ENCODE measurements around the gene TLE6. TPM values are rescaled to one million over a fixed set of nuclear protein-coding genes. Genes with fewer than 3 reads are reported as not detected.

Gene TLE6
- total and polyA plus RNA-seq, 2 of the 4 experiments (the other 2 are of a cell fraction), result under 0.01 to 0.17 TPM

DNA sequence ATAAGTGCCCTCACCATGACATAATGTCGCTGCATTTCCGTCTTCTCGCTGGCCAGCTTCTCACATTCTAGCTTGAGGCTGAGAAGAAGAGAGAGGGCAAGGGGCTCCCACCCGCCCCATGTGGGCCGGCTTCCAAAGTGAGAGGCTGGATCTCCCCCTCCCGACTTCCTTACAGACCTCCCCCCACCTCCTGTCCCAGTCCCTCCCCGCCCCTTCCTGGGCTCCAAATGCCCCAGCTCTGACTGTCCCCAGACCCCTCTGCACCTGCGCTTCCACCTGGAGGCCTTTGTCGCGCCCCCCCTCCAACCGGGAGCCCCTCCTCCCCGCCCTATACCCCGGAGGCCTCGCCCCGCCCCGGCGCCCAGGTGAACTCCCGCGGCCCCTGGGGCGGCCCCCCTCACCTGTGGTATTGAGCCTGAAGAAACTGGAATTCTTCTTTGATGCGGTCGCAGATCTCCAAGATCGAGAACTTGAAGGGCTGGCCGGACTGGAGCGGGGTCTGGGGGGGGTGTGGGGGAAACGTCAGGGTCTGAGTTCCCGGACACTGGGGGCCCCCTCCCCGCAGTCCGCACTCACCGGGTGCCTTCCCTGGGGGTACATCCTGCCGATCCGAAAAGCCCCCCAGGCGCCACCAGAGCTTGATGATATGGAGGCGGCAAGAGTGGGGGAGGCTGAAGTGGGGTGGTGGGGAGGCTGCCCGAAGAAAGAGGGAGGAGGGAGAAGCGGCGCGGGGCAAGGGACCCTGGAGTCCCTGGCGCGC, 51.1 kb downstream of the TLE6 start:
- no peak overlapping the region for H3K23ac ChIP-seq (ENCODE audit: low read depth, low read length)
- no peak overlapping the region for H3K4ac ChIP-seq (ENCODE audit: low read depth, low read length)
- no peak overlapping the region for H2BK15ac ChIP-seq (ENCODE audit: low read depth, low read length)
- in situ Hi-C loops (cut with MboI; ENCODE audit: low sequenced_read_pairs) (no loop called here), intact Hi-C loops (cut with micrococcal nuclease) (no loop called here), dilution Hi-C loops (cut with HindIII; ENCODE audit: low sequenced_read_pairs, unreplicated experiment) (no loop called here)
- H3K14ac ChIP-seq (replicated peaks; ENCODE audit: low read depth, low read length), result no peak overlapping the region
- POLR2A ChIA-PET (ENCODE audit: unreplicated experiment), result interaction anchor here (0.6 kb wide), 1 partner anchor 9 kb away, joined by 3 read pairs; no protein-coding TSS in a partner anchor
- H3K4me3 ChIP-seq (ENCODE audit: insufficient read depth, low read depth, low read length), result peak overlapping the region; percentile 39
- TF ChIP-seq RCOR1 (IDR thresholded peaks at IDR 0.05; ENCODE audit: insufficient replicate concordance, low read length), result no peak
- TF ChIP-seq, protein P1, sequence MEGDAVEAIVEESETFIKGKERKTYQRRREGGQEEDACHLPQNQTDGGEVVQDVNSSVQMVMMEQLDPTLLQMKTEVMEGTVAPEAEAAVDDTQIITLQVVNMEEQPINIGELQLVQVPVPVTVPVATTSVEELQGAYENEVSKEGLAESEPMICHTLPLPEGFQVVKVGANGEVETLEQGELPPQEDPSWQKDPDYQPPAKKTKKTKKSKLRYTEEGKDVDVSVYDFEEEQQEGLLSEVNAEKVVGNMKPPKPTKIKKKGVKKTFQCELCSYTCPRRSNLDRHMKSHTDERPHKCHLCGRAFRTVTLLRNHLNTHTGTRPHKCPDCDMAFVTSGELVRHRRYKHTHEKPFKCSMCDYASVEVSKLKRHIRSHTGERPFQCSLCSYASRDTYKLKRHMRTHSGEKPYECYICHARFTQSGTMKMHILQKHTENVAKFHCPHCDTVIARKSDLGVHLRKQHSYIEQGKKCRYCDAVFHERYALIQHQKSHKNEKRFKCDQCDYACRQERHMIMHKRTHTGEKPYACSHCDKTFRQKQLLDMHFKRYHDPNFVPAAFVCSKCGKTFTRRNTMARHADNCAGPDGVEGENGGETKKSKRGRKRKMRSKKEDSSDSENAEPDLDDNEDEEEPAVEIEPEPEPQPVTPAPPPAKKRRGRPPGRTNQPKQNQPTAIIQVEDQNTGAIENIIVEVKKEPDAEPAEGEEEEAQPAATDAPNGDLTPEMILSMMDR (conservative IDR thresholded peaks at IDR 0.05; ENCODE audit: low read depth, low read length), result no peak
- no peak for TF ChIP-seq CHD1 (IDR thresholded peaks at IDR 0.05; ENCODE audit: low read depth, low read length)
- no peak for TF ChIP-seq RFX5 (IDR thresholded peaks at IDR 0.05; ENCODE audit: low read depth, low read length)
- TF ChIP-seq BHLHE40 (IDR thresholded peaks at IDR 0.05; ENCODE audit: low read depth, low read length), result no peak
- TF ChIP-seq, protein P2, sequence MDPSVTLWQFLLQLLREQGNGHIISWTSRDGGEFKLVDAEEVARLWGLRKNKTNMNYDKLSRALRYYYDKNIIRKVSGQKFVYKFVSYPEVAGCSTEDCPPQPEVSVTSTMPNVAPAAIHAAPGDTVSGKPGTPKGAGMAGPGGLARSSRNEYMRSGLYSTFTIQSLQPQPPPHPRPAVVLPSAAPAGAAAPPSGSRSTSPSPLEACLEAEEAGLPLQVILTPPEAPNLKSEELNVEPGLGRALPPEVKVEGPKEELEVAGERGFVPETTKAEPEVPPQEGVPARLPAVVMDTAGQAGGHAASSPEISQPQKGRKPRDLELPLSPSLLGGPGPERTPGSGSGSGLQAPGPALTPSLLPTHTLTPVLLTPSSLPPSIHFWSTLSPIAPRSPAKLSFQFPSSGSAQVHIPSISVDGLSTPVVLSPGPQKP (IDR thresholded peaks at IDR 0.05; ENCODE audit: borderline replicate concordance, low read depth, low read length), result no peak
- no peak for TF ChIP-seq FOS (IDR thresholded peaks at IDR 0.05; ENCODE audit: low read depth, low read length)
- no peak for TF ChIP-seq MXI1 (IDR thresholded peaks at IDR 0.05; ENCODE audit: borderline replicate concordance, low read depth, low read length)
- H2BK120ac ChIP-seq (ENCODE audit: low read depth, low read length), result no peak overlapping the region
- H4K91ac ChIP-seq (ENCODE audit: insufficient read depth, low read depth, low read length), result no peak overlapping the region
- H2AK9ac ChIP-seq (replicated peaks; ENCODE audit: low read depth, low read length, poor library complexity), result no peak overlapping the region
- H2AFZ ChIP-seq (replicated peaks; ENCODE audit: low read length, poor library complexity), result no peak overlapping the region
- H2BK20ac ChIP-seq (ENCODE audit: low read depth, low read length), result no peak overlapping the region
- H3K18ac ChIP-seq (ENCODE audit: low read depth, low read length), result no peak overlapping the region
- no peak overlapping the region for H2AK5ac ChIP-seq (ENCODE audit: low read depth, low read length)
- H2BK5ac ChIP-seq (ENCODE audit: low read depth, low read length, poor library complexity, severe bottlenecking), result no peak overlapping the region
- H3K9ac ChIP-seq (ENCODE audit: low read depth, low read length), result no peak overlapping the region
- no peaks in the 10 kb centered on the region for H3K4me1 ChIP-seq (ENCODE audit: control insufficient read depth, insufficient read depth, low read length)
- H3K4me2 ChIP-seq (ENCODE audit: low read depth, low read length), result peak overlapping the region; percentile 50
- BruUV-seq (replicated peaks), result no TSS peak
- no CpG with 5 or more reads among the region's 40 CpGs for WGBS, 2 experiments (ENCODE audit: extremely low coverage in 2 of 2, insufficient read length in 1 of 2)
- no peak overlapping the region for H3K56ac ChIP-seq (ENCODE audit: extremely low read depth, insufficient read depth, low read length)
- peaks cover 59% of the 10 kb centered on the region for H3K27me3 ChIP-seq (ENCODE audit: control insufficient read depth, insufficient read depth, low read length)
- H4K20me1 ChIP-seq (ENCODE audit: insufficient read depth, low read length), result no peaks in the 10 kb centered on the region
- no peaks in the 10 kb centered on the region for H3K79me1 ChIP-seq (ENCODE audit: low read depth in 1 of 2, low read length in 2 of 2)
- CTCF ChIA-PET, result no interaction called here
- no peak overlapping the region for H3K27ac ChIP-seq (ENCODE audit: insufficient read depth, low read length)
- ATAC-seq (ENCODE audit: low read depth) (peak; percentile 35), DNase-seq (no peak)
- H3K9me3 ChIP-seq (ENCODE audit: control insufficient read depth, insufficient read depth, low read length), result no peaks in the 10 kb centered on the region
- no peak overlapping the region for H4K5ac ChIP-seq (ENCODE audit: low read depth, low read length)
- no peaks in the 10 kb centered on the region for H3K36me3 ChIP-seq (ENCODE audit: control insufficient read depth, insufficient read depth, low read length)
- no peaks in the 10 kb centered on the region for H3K9me1 ChIP-seq (ENCODE audit: insufficient read depth, low read length)
- H4K8ac ChIP-seq (ENCODE audit: low read depth in 2 of 2, low read length in 2 of 2), result no peak overlapping the region
